ENCODE data around the gene SNAP23. TPM values are rescaled to one million over a fixed set of nuclear protein-coding genes. Genes with fewer than 3 reads are reported as not detected.
A peak's percentile ranks its signal among the peaks of the same experiment; 100 is the strongest.
"Not testable (repeated sequence)": the region's sequence is repeated elsewhere in the genome, so short reads cannot be mapped to it uniquely, and the experiment has no call there.

The SNAP23 gene
- total RNA-seq, 2 experiments from 2014 or later, result 45.5 to 77.5 TPM

DNA sequence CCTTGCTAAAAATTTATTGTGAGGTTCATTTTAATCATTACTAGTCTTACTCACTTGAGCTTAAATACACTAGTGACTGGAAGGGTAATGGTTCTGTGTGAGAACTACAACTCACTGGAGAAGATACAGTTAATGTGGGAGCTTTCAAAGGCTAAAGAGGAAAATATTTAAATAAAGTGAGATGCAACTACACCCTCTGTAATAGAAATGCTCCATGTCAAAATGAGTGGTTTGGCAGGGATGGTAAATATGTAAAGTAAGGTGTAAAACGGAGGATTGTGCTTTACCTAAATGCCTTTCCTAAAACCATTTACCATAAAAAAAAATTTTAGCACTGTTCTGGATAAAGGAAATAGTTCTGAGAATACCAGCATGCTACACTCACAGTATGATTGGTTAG lies 37.8 kb downstream of the SNAP23 start:
- peaks cover 21% of the 10 kb centered on the region for H3K36me3 Mint-ChIP-seq (ENCODE audit: low read depth)
- peaks cover 4% of the 10 kb centered on the region for H3K4me1 Mint-ChIP-seq
- intact Hi-C loops (cut with DNase I, micrococcal nuclease), result no loop called here
- DNase-seq, result no peak
- no peak overlapping the region for H3K4me3 Mint-ChIP-seq
- no peaks in the 10 kb centered on the region for H3K27me3 Mint-ChIP-seq
- H3K9me3 Mint-ChIP-seq (ENCODE audit: low read depth), result no peaks in the 10 kb centered on the region
- ChIA-PET CTCF (interaction anchor here (0.6 to 1.3 kb wide), 3 partner anchors 12 to 872 kb away, joined by 3 read pairs; no protein-coding TSS in a partner anchor), POLR2A (no interaction called here)
- no peak overlapping the region for H3K27ac Mint-ChIP-seq
- ATAC-seq, result no peak

DNA sequence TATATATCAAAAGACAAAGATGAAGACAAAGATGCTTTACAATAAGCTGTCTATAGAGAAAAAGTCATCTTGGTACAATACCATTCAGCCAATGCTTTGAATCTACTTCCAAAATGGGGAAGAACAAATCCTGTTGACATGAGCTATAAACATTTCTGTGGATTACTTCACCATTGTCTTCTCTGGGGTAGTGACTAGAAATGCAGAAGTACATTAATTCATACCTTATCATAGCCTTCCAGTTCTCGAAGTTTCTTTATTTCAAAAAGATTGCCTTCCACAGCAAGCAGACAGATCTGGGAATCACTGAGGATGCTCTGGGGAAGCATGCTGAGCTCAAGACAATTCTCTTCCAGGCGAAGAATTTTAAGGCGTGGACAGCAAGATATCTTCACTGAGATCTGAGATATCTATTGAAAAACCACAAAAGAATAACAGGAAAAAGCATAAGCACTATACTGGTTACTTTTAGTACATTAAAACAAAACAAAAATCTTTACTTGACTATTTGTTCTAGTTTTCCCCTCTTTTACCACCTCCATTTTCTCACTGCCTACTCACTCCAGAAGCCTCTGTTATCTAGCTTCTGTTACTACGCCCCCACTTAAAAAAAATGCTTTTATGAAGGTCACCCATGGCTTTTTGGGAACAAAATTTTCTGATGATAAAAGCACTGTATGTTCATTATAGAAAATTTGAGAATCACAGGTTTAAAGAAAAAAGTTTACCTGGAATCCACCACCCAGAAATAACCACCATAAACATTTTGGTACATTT lies 49.6 kb downstream of the SNAP23 start:
- ChIA-PET POLR2A (no interaction called here), CTCF (interaction anchor here (0.7 to 1.3 kb wide), 4 partner anchors 12 to 159 kb away, joined by 3 read pairs; no protein-coding TSS in a partner anchor)
- intact Hi-C loops (cut with DNase I, micrococcal nuclease), result loop anchor here in 1 of 2 experiments (10.0 kb wide), 1 partner anchor 380 kb away; the partner anchor contains the start of gene TTBK2
- no peak for ATAC-seq
- Mint-ChIP-seq H3K4me3 (no peak overlapping the region), H3K27ac (no peak overlapping the region), H3K9me3 (ENCODE audit: low read depth) (no peaks in the 10 kb centered on the region), H3K4me1 (peaks cover 35% of the 10 kb centered on the region), H3K27me3 (no peaks in the 10 kb centered on the region), H3K36me3 (ENCODE audit: low read depth) (peaks cover 30% of the 10 kb centered on the region)
- no peak for DNase-seq

DNA sequence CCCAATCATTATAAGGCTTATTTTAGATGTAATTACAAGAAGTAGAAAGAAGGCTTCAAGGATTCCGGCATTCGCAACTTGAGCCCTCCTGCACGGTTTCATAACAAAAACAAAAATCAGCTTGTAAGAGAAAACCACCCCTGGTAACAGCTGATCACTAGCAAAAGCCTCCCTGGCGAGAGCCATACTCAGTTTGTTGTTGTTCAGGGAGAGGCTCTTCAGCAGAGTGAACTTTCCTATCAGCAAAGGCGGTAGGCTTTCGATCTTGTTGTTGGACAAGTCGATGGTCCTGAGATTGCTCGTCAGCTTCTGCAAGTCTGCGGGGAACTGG lies 52.4 kb downstream of the SNAP23 start:
- peaks cover 50% of the 10 kb centered on the region for H3K4me1 Mint-ChIP-seq
- intact Hi-C loops (cut with DNase I, micrococcal nuclease), result loop anchor here (1.0 to 10.0 kb wide), 8 partner anchors 27 to 377 kb away; partner anchors contain the start of genes STARD9 (in 2 of the 2), ZNF106 (in 2 of the 2), GANC (in 1 of the 2) and SNAP23 (in 1 of the 2)
- ATAC-seq, result no peak
- peak overlapping the region; percentile 96 for H3K4me3 Mint-ChIP-seq
- POLR2A ChIA-PET, result no interaction called here
- H3K27ac Mint-ChIP-seq, result peak overlapping the region; percentile 96
- no peaks in the 10 kb centered on the region for H3K9me3 Mint-ChIP-seq (ENCODE audit: low read depth)
- peaks cover 23% of the 10 kb centered on the region for H3K36me3 Mint-ChIP-seq (ENCODE audit: low read depth)
- H3K27me3 Mint-ChIP-seq, result no peaks in the 10 kb centered on the region
- CTCF ChIA-PET, result interaction anchor here (1.0 to 1.7 kb wide), 3 partner anchors 9 to 57 kb away, joined by 3 to 6 read pairs (median 4); partner anchors contain the start of gene ZNF106
- DNase-seq, result no peak

DNA sequence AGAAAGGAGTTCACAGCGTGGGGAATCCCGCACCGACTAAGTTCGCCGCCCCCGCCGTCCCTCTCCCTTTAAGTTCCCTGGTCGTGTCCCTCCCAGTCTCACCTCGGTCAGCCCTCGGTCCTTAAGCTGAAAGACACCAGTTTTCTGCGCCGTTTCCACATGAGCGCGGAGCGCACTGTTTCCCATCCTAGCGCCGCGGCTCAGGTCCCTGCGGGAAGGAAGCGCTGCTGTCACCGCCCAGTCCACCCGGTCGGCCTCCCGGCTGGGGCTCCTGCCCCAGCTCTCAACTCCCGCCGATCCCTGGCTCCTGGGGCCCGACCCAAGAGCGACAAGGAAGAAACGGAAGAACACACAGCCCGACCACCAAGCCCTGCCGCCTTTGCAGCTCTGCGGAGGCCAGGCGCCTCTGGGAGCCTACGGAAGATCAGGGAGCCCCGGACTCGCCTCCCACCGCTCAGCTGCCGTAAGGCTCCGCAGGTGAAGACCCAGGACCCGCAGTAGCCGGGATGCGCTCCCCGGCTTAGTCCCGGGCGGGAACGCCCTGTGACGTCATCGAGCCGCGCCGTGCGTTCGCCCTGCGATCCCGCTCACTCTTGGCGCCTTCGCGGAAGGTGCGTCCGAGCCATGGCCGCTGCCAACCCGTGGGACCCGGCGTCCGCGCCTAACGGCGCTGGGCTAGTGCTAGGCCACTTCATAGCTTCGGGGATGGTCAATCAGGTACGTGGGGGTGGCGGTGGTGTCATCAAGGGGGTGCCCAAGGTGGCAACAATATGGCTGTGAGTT lies 53.0 kb downstream of the SNAP23 start, which contains the start of the genes HAUS2 and LRRC57:
HAUS2 (plus strand) TSS at position 590 of the 783 bp plus-strand sequence; CDS start at position 625, 35 bp downstream.
LRRC57 (minus strand) TSS at position 545 of the 783 bp plus-strand sequence; CDS start at position 186, 359 bp downstream.
- ChIA-PET POLR2A (no interaction called here), CTCF (interaction anchor here (1.0 to 1.7 kb wide), 4 partner anchors 9 to 269 kb away, joined by 3 to 6 read pairs (median 4); partner anchors contain the start of gene ZNF106)
- Mint-ChIP-seq H3K4me1 (peaks cover 51% of the 10 kb centered on the region), H3K36me3 (ENCODE audit: low read depth) (peaks cover 23% of the 10 kb centered on the region), H3K9me3 (ENCODE audit: low read depth) (no peaks in the 10 kb centered on the region), H3K4me3 (peak within 1 kb of the TSS; percentile 96), H3K27me3 (no peaks in the 10 kb centered on the region), H3K27ac (peak within 1 kb of the TSS; percentile 96)
- intact Hi-C loops (cut with DNase I, micrococcal nuclease), result loop anchor here (1.0 to 10.0 kb wide), 8 partner anchors 27 to 376 kb away; partner anchors contain the start of genes STARD9 (in 2 of the 2), ZNF106 (in 2 of the 2), GANC (in 1 of the 2) and SNAP23 (in 1 of the 2)
- DNase-seq (peak; percentile 93), ATAC-seq (peak; percentile 89)

DNA sequence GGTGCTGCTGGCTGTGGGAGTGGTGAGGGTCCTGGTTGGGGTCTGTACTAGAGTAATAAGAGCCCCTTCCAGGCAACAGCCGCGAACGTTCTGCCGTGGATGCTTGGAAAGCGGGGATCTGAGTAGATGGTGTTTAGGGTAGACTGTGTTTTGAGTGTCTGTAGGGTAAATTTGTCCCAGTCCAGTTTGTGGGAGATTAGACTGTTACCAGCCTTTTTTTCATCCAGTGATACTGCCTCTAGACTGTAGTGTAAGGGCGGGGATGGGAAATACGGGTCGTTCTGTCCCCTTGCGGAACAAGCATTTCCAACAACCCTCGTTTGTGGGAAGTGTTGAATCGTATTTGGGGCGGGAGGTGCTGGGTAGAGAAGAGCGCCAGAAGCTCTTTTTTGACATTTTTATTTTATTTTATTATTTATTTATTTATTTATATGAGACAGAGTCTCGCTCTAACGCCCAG lies 53.6 kb downstream of the SNAP23 start:
- Mint-ChIP-seq H3K4me1 (peaks cover 57% of the 10 kb centered on the region), H3K36me3 (ENCODE audit: low read depth) (peaks cover 22% of the 10 kb centered on the region), H3K27ac (peak overlapping the region; percentile 96), H3K27me3 (no peaks in the 10 kb centered on the region), H3K9me3 (ENCODE audit: low read depth) (no peaks in the 10 kb centered on the region), H3K4me3 (peak overlapping the region; percentile 96)
- intact Hi-C loops (cut with DNase I, micrococcal nuclease), result loop anchor here (2.0 to 10.0 kb wide), 4 partner anchors 58 to 376 kb away; partner anchors contain the start of genes GANC (in 1 of the 2), TMEM87A (in 1 of the 2), TTBK2 (in 1 of the 2) and ZNF106 (in 1 of the 2)
- ATAC-seq (peak; percentile 45), DNase-seq (no peak)
- POLR2A ChIA-PET, result interaction anchor here (0.5 to 0.7 kb wide), 2 partner anchors 53 to 73 kb away, joined by 3 to 4 read pairs; no protein-coding TSS in a partner anchor
- CTCF ChIA-PET, result interaction anchor here (1.1 kb wide), 1 partner anchor 269 kb away, joined by 3 read pairs; no protein-coding TSS in a partner anchor

DNA sequence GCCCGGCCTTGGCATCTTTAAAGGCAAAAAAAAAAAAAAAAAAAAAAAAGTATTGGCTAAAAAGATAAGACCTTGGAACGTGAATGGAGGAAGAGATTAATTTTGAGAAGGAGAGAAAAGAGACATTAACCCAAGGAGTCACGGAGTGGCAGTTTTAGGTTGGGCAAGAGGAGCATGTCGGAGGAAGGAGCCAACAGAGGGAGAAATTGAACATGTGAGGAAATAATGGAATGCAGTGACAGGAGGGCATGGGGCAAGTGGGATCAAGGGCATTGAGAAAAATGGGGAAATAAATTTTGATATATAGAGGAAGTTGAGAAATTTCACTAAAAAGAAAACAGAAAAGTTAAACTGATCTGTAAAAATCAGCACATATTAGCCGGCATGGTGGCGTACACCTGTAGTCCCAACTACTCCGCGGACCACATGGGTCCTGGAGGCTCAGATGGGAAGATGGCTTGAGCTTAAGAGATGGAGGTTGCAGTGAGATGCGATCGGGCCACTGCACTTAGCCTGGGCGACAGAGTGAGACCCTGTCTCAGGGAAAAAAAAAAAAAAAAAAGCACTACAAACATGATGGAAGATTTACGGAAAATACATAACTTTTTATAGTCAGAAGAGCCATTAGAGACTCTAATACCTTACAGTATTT lies 54.4 kb downstream of the SNAP23 start:
- peaks cover 57% of the 10 kb centered on the region for H3K4me1 Mint-ChIP-seq
- H3K27me3 Mint-ChIP-seq, result no peaks in the 10 kb centered on the region
- intact Hi-C loops (cut with DNase I, micrococcal nuclease), result loop anchor here (2.0 to 10.0 kb wide), 4 partner anchors 59 to 375 kb away; partner anchors contain the start of genes GANC (in 1 of the 2), TMEM87A (in 1 of the 2), TTBK2 (in 1 of the 2) and ZNF106 (in 1 of the 2)
- H3K9me3 Mint-ChIP-seq (ENCODE audit: low read depth), result no peaks in the 10 kb centered on the region
- DNase-seq, result no peak
- H3K36me3 Mint-ChIP-seq (ENCODE audit: low read depth), result peaks cover 21% of the 10 kb centered on the region
- ChIA-PET POLR2A (interaction anchor here (0.5 to 0.7 kb wide), 2 partner anchors 54 to 74 kb away, joined by 3 to 4 read pairs; no protein-coding TSS in a partner anchor), CTCF (interaction anchor here (0.6 kb wide), 1 partner anchor 239 kb away, joined by 4 read pairs; no protein-coding TSS in a partner anchor)
- H3K4me3 Mint-ChIP-seq, result peak overlapping the region; percentile 96
- H3K27ac Mint-ChIP-seq, result peak overlapping the region; percentile 55
- ATAC-seq, result no peak

DNA sequence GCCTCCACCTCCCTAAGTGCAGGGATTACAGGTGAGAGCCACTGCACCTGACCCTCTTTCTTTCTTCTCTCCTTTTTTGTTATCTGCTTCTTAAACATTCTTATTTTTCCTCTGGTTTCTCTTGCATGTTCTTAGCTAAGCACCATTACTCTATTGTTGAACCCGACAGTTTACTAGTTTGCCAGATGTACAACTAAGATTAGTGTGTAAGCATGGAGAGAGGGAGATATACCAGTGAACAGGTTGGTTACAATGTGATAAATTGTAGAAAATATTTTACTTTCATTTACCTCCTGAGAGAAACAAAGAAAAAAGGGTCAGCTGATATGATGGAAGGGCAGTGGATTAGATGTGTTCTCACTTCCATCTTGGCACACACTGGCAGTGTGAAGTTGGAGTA lies 58.1 kb downstream of the SNAP23 start:
- Mint-ChIP-seq H3K9me3 (ENCODE audit: low read depth) (no peaks in the 10 kb centered on the region), H3K4me1 (peaks cover 28% of the 10 kb centered on the region), H3K4me3 (no peak overlapping the region), H3K27me3 (no peaks in the 10 kb centered on the region), H3K27ac (no peak overlapping the region), H3K36me3 (ENCODE audit: low read depth) (peaks cover 16% of the 10 kb centered on the region)
- no peak for ATAC-seq
- ChIA-PET CTCF (interaction anchor here (0.6 to 1.4 kb wide), 3 partner anchors 14 to 470 kb away, joined by 3 to 4 read pairs (median 3); no protein-coding TSS in a partner anchor), POLR2A (no interaction called here)
- intact Hi-C loops (cut with DNase I, micrococcal nuclease), result no loop called here
- no peak for DNase-seq

DNA sequence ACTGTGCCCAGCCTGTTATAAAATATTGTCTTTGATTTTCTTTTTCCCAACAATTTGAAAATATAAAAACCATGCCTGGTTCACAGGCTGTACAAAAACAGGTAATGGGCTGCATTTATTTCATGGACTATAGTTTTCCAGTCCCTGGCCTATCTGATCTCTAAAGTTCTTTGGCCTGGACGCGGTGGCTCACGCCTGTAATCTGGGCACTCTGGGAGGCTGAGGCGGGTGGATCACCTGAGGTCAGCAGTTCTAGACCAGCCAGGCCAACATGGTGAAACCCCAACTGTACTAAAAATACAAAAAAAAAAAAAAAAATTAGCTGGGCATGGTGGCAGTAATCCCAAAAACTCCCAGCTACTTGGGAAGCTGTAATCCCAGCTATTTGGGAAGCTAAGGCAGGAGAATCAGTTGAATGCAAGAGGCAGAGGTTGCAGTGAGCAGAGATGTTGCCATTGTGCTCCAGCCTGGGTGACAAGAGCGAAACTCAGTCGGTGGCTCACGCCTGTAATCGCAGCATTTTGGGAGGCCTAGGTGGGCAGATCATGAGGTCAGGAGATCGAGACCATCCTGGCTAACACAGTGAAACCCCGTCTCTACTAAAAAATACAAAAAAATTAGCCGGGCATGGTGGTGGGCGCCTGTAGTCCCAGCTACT lies 61.2 kb downstream of the SNAP23 start:
- peaks cover 25% of the 10 kb centered on the region for H3K36me3 Mint-ChIP-seq (ENCODE audit: low read depth)
- DNase-seq; H3K27me3 Mint-ChIP-seq; intact Hi-C loops (cut with DNase I, micrococcal nuclease); H3K9me3 Mint-ChIP-seq (ENCODE audit: low read depth); H3K4me3 Mint-ChIP-seq; ATAC-seq; H3K27ac Mint-ChIP-seq; CTCF ChIA-PET: not testable (repeated sequence)
- H3K4me1 Mint-ChIP-seq, result peaks cover 16% of the 10 kb centered on the region
- POLR2A ChIA-PET, result interaction anchor here (0.6 kb wide), 1 partner anchor 604 kb away, joined by 3 read pairs; no protein-coding TSS in a partner anchor

DNA sequence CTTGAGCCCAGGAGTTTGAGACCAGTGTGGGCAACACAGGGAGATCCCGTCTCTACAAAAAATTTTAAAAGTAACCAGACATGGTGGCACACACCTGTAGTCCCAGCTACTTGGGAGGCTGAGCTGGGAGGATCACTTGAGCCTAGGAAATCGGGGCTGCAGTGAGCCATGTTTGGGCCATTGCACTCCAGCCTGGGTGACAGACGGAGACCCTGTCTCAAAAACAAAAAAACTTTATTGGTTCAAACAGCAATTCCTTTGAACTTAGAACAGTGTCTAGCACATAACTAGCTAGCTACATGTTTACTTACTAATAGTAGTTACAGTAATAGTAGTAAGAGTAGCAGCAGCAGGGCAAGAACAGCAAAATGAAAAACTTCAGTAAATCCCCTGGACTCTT lies 63.3 kb downstream of the SNAP23 start:
- no peaks in the 10 kb centered on the region for H3K9me3 Mint-ChIP-seq (ENCODE audit: low read depth)
- POLR2A ChIA-PET, result interaction anchor here (0.6 kb wide), 1 partner anchor 102 kb away, joined by 5 read pairs; no protein-coding TSS in a partner anchor
- ATAC-seq, result no peak
- H3K4me3 Mint-ChIP-seq, result no peak overlapping the region
- intact Hi-C loops (cut with DNase I, micrococcal nuclease), result no loop called here
- peaks cover 28% of the 10 kb centered on the region for H3K36me3 Mint-ChIP-seq (ENCODE audit: low read depth)
- H3K4me1 Mint-ChIP-seq, result peaks cover 4% of the 10 kb centered on the region
- no peak overlapping the region for H3K27ac Mint-ChIP-seq
- CTCF ChIA-PET, result interaction anchor here (1.2 kb wide), 1 partner anchor 23 kb away, joined by 5 read pairs; no protein-coding TSS in a partner anchor
- DNase-seq, result no peak
- no peaks in the 10 kb centered on the region for H3K27me3 Mint-ChIP-seq
